ENCODE results near the gene GLRA1. TPM values are rescaled to one million over a fixed set of nuclear protein-coding genes. Genes with fewer than 3 reads are reported as not detected.

The GLRA1 gene
- total RNA-seq, 1 experiment from 2014 or later: not detected

- H3K4me3 Mint-ChIP-seq (ENCODE audit: low read depth, unreplicated experiment): no peak overlapping the region
- H3K36me3 Mint-ChIP-seq (ENCODE audit: insufficient read depth, unreplicated experiment): no peaks in the 10 kb centered on the region
- H3K27ac Mint-ChIP-seq (ENCODE audit: unreplicated experiment): no peak overlapping the region
- no TSS peak for BruUV-seq (replicated peaks)
- CTCF ChIA-PET: interaction anchor here (0.6 kb wide), 1 partner anchor 405 kb away, joined by 4 read pairs; no protein-coding TSS in a partner anchor
- H3K27me3 Mint-ChIP-seq (ENCODE audit: unreplicated experiment): peaks cover 59% of the 10 kb centered on the region
- no peaks in the 10 kb centered on the region for H3K9me3 Mint-ChIP-seq (ENCODE audit: low read depth, unreplicated experiment)
- no peaks in the 10 kb centered on the region for H3K4me1 Mint-ChIP-seq (ENCODE audit: low read depth, unreplicated experiment)
- DNase-seq: no peak
- intact Hi-C loops (cut with micrococcal nuclease; ENCODE audit: unreplicated experiment): no loop called here
- TF ChIP-seq, protein P1, sequence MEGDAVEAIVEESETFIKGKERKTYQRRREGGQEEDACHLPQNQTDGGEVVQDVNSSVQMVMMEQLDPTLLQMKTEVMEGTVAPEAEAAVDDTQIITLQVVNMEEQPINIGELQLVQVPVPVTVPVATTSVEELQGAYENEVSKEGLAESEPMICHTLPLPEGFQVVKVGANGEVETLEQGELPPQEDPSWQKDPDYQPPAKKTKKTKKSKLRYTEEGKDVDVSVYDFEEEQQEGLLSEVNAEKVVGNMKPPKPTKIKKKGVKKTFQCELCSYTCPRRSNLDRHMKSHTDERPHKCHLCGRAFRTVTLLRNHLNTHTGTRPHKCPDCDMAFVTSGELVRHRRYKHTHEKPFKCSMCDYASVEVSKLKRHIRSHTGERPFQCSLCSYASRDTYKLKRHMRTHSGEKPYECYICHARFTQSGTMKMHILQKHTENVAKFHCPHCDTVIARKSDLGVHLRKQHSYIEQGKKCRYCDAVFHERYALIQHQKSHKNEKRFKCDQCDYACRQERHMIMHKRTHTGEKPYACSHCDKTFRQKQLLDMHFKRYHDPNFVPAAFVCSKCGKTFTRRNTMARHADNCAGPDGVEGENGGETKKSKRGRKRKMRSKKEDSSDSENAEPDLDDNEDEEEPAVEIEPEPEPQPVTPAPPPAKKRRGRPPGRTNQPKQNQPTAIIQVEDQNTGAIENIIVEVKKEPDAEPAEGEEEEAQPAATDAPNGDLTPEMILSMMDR (IDR thresholded peaks at IDR 0.05; ENCODE audit: unreplicated experiment): no peak
Observed at GRCh38 chr5:151912360-151912759, 12.3 kb downstream of the GLRA1 start.

- no peak for DNase-seq
- Mint-ChIP-seq H3K36me3 (ENCODE audit: insufficient read depth, unreplicated experiment) (no peaks in the 10 kb centered on the region), H3K4me3 (ENCODE audit: low read depth, unreplicated experiment) (no peak overlapping the region), H3K9me3 (ENCODE audit: low read depth, unreplicated experiment) (no peaks in the 10 kb centered on the region), H3K4me1 (ENCODE audit: low read depth, unreplicated experiment) (no peaks in the 10 kb centered on the region), H3K27me3 (ENCODE audit: unreplicated experiment) (peaks cover 59% of the 10 kb centered on the region), H3K27ac (ENCODE audit: unreplicated experiment) (no peak overlapping the region)
- no TSS peak for BruUV-seq (replicated peaks)
- TF ChIP-seq, protein P1 (IDR thresholded peaks at IDR 0.05; ENCODE audit: unreplicated experiment): no peak
- intact Hi-C loops (cut with micrococcal nuclease; ENCODE audit: unreplicated experiment): no loop called here
- CTCF ChIA-PET: no interaction called here
Observed at GRCh38 chr5:151911011-151911410, 13.6 kb downstream of the GLRA1 start.

GRCh38 chr5:151909628-151910027 is 15.0 kb downstream of the GLRA1 start:
- H3K27ac Mint-ChIP-seq (ENCODE audit: unreplicated experiment): no peak overlapping the region
- DNase-seq: no peak
- H3K4me3 Mint-ChIP-seq (ENCODE audit: low read depth, unreplicated experiment): no peak overlapping the region
- CTCF ChIA-PET: no interaction called here
- no peaks in the 10 kb centered on the region for H3K9me3 Mint-ChIP-seq (ENCODE audit: low read depth, unreplicated experiment)
- peaks cover 57% of the 10 kb centered on the region for H3K27me3 Mint-ChIP-seq (ENCODE audit: unreplicated experiment)
- BruUV-seq (replicated peaks): no TSS peak
- intact Hi-C loops (cut with micrococcal nuclease; ENCODE audit: unreplicated experiment): no loop called here
- TF ChIP-seq, protein P1 (IDR thresholded peaks at IDR 0.05; ENCODE audit: unreplicated experiment): no peak
- H3K36me3 Mint-ChIP-seq (ENCODE audit: insufficient read depth, unreplicated experiment): no peaks in the 10 kb centered on the region
- no peaks in the 10 kb centered on the region for H3K4me1 Mint-ChIP-seq (ENCODE audit: low read depth, unreplicated experiment)

GRCh38 chr5:151906246-151906645 is 18.4 kb downstream of the GLRA1 start:
- intact Hi-C loops (cut with micrococcal nuclease; ENCODE audit: unreplicated experiment): no loop called here
- Mint-ChIP-seq H3K27ac (ENCODE audit: unreplicated experiment) (no peak overlapping the region), H3K4me3 (ENCODE audit: low read depth, unreplicated experiment) (no peak overlapping the region), H3K9me3 (ENCODE audit: low read depth, unreplicated experiment) (no peaks in the 10 kb centered on the region), H3K4me1 (ENCODE audit: low read depth, unreplicated experiment) (no peaks in the 10 kb centered on the region), H3K36me3 (ENCODE audit: insufficient read depth, unreplicated experiment) (no peaks in the 10 kb centered on the region), H3K27me3 (ENCODE audit: unreplicated experiment) (peaks cover 71% of the 10 kb centered on the region)
- no TSS peak for BruUV-seq (replicated peaks)
- TF ChIP-seq, protein P1 (IDR thresholded peaks at IDR 0.05; ENCODE audit: unreplicated experiment): no peak
- DNase-seq: no peak
- CTCF ChIA-PET: no interaction called here

Data from Calu3 (cell line).